ENCODE results near the gene LDLRAD4.

The LDLRAD4 gene

GRCh38 chr18:13539843-13540476, 321.4 kb downstream of the LDLRAD4 start:
- no peak for TF ChIP-seq CTCF (IDR thresholded peaks at IDR 0.05; ENCODE audit: extremely low read depth, missing control alignments)
- no peak for DNase-seq (ENCODE audit: low spot score)

GRCh38 chr18:13540477-13541182, 322.1 kb downstream of the LDLRAD4 start:
- no peak for TF ChIP-seq CTCF (IDR thresholded peaks at IDR 0.05; ENCODE audit: extremely low read depth, missing control alignments)
- DNase-seq (ENCODE audit: low spot score), result no peak

- no peak for DNase-seq (ENCODE audit: low spot score)
- no peak for TF ChIP-seq CTCF (IDR thresholded peaks at IDR 0.05; ENCODE audit: extremely low read depth, missing control alignments)
These were observed 323.3 kb downstream of the LDLRAD4 start for GRCh38 chr18:13541621-13542519.

- no peak for TF ChIP-seq CTCF (IDR thresholded peaks at IDR 0.05; ENCODE audit: extremely low read depth, missing control alignments)
- no peak for DNase-seq (ENCODE audit: low spot score)
These were observed 323.9 kb downstream of the LDLRAD4 start for GRCh38 chr18:13542520-13542847.

GRCh38 chr18:13543144-13543543, 324.6 kb downstream of the LDLRAD4 start:
- TF ChIP-seq CTCF (IDR thresholded peaks at IDR 0.05; ENCODE audit: extremely low read depth, missing control alignments), result no peak
- no peak for DNase-seq (ENCODE audit: low spot score)

GRCh38 chr18:13543811-13544732, 325.5 kb downstream of the LDLRAD4 start:
- TF ChIP-seq CTCF (IDR thresholded peaks at IDR 0.05; ENCODE audit: extremely low read depth, missing control alignments), result no peak
- DNase-seq (ENCODE audit: low spot score), result no peak

Data from GM20000 (cell line).